GM19351 (cell line): Measurements from ENCODE around the gene C22orf15.
"Not testable (repeated sequence)": the region's sequence is repeated elsewhere in the genome, so short reads cannot be mapped to it uniquely, and the experiment has no call there.

ENCODE experiments used
- ATAC-seq: cut with Tn5 transposase; IDR thresholded peaks from one replicate; pipeline ENCODE4 v1.9.1; 2021; ENCODE audit warnings: mild to moderate bottlenecking, moderate library complexity; ENCODE audit not compliant: unreplicated experiment

The C22orf15 gene, protein sequence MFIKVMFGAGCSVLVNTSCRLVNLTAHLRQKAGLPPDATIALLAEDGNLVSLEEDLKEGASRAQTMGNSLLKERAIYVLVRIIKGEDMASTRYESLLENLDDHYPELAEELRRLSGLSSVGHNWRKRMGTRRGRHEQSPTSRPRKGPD

GRCh38 chr22:23762842-23763578, at the start of gene C22orf15:
C22orf15 (plus strand) TSS chr22:23762990; CDS start chr22:23763307, 317 bp downstream.
- no peak for ATAC-seq

DNA sequence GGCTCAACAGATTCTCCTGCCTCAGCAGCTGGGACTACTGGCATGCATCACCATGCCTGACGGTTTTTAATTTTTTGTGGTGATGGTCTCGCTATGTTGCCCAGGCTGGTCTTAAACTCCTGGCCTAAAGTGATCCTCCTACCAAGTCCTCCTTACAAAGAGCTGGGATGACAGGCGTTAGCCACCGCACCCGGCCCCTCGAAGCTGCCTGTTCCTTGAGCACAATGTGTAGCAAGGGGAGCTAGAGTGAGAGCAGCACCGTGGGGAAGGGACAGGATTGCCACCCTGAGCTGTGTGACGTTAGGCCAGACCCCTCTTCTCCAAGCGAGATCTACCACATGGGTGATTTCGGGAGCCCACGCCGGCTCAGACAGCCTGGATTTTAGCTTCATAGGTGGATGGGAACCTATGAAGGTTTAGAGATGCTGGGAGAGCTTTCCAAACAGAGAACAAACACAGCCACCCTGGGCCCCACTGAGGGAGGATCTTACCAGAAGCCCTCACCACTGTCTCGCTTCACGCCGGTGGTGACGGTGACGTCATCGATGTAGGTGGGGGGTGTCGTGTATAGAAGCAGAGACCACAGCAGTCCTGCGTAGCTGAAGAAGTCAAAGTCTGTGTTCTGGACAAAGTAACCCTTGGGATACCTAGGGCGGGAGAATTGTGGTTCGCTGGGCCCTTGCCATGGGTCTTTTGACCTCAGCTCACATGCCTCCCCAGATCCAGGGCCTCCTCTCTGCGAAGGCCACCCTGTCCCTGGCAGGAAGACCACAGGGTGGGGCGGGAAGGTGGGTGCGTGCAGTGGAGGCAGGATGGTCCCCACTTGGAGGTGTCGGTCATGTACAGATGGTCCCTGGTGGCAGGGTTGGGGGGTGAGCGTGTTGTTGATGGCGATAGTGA, 48.8 kb upstream of the C22orf15 start:
- no peak for ATAC-seq

DNA sequence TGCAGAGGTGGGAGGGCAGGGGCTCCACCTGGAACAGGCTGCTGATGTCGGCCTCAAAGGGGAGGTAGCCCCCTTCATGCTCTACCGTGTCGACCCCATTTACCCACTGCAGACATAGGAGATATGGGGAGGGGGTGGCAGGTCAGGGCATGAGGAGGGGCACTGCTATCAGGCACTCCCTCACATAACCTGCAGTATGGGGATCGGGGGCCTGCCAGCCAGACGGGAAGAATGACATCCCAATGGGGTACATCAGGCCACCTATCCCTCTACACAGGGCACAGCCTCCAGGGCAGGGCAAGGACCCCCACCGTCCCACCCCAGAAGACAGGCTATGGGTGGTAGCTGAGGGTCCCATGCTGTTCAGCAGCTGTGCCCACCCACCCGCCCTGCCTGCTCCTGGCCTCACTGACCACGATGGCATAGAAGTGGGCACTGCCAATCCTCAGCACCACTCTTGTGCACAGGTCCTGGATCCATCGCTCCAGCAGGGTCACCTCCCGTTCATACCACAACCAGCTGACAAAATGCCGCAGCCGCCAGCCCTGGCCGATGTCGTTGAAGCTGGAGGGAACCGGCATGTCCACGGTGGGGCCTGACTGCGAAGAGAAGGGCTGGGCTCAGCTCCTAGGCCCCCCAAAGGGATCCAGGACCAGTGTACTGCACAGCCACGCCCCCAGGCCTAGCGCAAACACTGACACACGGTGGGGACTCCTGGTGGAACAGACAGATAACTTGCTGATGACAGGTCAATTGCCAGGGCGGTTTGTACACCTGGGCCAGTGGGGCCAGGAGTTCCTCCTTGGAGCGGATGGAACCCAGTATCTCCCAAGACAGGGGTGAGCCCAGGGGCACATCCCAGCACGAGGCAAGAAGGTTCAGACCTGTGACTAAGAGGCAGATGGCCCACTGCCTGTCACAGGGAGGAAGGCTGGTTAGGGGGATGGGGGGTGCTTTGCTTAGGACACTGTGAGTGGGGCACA, 47.9 kb upstream of the C22orf15 start:
- ATAC-seq = no peak

DNA sequence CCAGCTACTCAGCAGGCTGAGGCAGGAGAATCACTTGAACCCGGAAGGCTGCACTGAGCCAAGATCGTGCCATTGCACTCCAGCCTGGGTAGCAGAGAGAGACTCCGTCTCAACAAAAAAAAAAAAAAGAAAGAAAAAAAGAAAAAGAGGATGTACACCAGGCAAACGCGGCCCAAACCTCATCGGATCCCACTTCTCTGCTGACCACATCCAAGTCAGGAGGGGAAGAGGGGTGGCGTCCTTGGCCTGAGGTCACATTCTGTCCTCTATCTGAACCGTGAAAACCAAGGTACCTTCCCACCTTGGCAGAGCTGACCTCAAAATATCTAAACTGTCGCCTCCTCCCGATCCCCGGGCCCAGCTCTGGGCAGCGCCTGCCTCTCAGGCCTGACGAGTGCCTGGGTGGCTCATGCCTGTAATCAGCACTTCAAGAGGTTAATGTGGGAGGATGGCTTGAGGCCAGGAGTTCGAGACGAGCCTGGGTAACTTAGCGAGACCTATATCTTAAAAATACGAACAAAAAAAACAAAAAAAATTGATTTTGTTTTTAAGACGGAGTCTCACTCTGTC, 46.9 kb upstream of the C22orf15 start:
- ATAC-seq = no peak

DNA sequence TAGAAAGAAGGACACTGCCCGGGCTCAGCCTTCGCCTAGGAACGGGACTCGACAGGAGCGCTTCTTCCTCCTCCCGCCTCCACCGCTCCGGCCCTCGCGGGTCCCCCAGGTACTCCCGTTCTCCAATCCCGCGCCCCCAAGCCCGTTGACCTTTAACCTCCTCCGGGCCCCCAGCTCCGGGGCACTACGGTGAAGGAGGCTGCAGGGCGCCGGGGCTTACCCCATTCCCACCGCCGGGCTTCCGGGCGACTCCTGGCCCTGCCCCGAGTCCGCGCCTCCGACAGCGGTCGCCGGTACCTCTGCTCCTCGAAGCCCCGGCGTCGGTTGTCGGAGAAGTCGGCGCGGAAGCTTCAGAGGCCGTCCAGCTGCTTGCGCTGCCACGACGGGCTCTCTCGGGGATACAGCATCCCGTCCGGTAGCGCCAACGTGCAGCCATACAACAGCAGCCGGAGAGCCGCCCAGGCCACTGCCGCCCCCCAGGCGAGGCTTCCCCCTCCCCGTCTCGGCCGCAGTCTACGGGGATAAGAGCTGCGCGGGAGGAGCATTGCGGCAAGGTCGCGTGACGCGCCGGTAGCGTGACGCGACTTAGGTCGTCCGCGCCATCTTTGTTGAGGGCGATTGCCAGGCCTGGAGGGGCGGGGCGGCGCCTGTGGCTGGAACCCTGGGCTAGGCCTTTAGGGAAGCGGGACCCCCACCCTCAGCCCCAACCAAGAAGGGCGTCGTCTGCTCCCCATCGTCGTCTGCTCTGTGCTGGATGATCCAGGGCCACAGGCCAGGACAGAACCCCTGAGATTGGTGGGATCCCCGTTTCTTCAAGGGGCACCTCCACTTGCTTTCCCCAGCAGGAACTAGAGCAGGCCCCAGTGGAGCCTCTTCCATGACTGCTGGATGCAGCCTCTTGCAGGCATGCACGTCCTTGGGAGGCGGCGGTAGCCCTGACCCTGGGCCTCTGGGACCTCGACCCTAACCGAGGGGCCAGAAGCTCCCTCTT, 45.7 kb upstream of the C22orf15 start:
- ATAC-seq = peak; percentile 73

- no peak for ATAC-seq
Measured at GRCh38 chr22:23718371-23719165, 44.2 kb upstream of the C22orf15 start.

- ATAC-seq = no peak
Measured at GRCh38 chr22:23720855-23721254, 41.9 kb upstream of the C22orf15 start.

DNA sequence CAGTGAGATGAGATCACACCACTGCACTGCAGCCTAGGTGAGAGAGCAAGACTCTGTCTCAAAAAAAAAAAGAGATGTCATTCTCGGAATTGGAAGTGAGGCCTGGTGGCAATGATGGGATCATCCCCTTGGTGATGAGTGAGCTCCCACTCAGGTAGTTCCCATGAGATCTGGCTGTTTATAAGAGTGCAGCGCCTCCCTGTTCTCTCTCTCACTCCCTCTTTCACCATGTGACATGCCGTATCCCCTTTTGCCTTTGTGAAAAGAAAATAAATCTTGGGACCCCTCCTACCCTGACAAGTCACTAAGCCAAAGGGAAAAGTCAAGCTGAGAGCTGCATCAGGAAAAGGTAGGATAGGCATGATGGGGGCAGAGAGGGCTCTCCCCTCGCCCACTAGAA, 40.6 kb upstream of the C22orf15 start:
- no peak for ATAC-seq

- ATAC-seq = no peak
Measured at GRCh38 chr22:23722724-23723123, 40.1 kb upstream of the C22orf15 start.

DNA sequence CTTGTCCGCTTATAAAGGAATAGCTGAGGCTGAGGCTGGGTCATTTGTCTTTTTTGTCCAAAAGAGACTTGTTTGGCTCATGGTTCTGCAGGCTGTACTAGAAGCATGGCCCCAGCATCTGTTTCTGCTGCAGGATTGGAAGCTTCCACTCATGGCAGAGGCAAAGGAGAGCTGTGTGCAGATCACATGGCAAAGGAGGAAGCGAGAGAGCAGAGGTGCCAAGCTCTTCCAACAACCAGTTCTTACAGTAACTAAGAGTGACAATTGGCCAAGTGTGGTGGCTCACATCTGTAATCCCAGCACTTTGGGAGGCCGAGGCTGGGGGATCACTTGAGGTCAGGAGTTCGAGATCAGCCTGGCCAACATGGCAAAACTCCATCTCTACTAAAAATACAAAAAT, 34.7 kb upstream of the C22orf15 start:
- not testable (repeated sequence) for ATAC-seq

- no peak for ATAC-seq
Measured at GRCh38 chr22:23737696-23738095, 25.1 kb upstream of the C22orf15 start.

DNA sequence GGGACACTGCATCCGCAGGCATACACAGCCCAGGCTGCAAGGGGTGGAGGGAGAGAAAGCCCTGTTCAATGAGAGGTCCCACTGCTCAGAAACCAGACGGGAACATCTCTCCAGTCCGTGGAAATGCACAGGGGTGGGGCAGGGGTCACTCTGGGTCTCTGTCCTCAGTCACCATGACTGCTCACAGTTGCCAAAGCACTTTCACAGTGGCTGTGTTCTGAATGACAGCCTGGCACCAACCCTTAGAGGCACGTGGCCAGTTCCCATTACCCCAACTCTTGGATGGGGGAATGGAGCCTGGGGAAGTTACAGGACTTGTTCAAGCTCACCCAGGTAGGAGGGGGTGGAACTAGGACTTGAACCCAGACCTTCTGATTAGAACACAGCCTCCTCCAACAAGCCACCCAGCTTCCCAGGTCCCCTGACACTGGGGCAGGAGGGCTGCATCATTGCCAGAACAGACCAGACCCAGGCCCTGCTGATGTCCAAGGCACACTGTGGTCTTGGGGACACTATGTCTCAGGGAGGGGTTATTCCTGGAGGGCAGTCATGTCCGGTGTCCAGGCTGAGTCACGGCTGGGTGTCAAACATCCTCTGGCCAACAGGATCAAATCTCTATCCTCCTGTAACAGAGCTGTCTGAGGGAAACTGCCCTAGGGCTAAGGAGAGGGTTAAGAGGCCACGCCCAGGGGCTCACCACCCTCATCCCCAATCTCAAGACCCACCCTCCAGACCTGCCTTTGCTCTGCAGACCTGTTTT, 20.1 kb upstream of the C22orf15 start:
- no peak for ATAC-seq

- ATAC-seq = no peak
Measured at GRCh38 chr22:23743303-23743705, 19.5 kb upstream of the C22orf15 start.

DNA sequence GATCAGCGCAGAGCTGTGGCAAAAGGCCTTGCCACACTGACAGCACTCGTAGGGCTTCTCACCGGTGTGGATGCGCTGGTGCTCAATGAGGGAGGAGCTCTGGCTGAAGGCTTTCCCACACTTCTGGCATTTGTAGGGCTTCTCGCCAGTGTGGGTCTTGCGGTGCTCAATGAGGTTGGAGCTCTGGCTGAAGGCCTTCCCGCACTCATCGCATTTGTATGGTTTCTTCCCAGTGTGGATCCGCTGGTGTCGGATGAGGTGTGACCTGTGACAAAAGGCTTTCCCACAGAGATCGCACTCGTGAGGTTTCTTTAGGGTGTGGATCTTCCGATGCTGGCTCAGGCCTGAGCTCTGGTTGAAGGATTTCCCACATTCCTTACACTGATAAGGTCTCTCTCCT, 18.8 kb upstream of the C22orf15 start:
- no peak for ATAC-seq

DNA sequence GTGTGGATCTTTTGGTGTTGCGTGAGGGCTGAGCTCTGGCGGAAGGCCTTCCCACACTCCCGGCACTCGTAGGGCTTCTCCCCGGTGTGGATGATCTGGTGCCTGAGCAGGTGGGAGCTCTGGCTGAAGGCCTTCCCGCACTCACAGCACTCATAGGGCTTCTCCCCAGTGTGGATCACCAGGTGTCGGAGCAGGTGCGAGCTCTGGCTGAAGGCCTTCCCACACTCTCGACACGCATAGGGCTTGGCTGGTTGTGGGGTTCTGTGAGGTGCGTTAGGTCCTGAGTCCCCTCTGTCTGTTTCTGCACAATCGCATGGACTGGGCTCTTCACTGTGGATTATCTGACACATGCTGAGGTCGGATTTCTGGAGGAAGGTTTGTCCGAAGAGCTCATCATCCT, 18.3 kb upstream of the C22orf15 start:
- ATAC-seq = no peak

- ATAC-seq = no peak
Measured at GRCh38 chr22:23745791-23746190, 17.0 kb upstream of the C22orf15 start.

DNA sequence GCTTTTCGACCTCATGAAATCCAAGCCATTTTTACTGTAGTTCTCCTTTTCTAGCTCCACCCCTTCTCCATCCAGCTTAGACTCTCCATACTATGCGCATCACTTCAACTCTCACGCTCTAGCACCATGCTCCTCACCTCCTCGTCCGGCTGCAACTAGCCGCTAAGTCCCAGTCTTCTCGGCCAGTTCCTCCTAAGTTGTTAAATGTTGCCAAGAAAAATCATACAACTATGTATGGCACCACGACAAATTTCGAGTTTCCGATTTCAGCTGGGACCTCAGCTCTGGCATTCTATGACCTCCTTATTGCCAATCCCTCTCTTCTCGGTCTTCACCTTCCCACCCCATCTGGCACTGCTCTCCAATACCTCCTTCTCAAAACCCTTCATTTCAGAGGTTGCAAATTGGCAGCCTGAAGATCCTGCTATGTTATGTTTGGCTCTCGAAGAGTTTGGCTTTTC, 12.9 kb upstream of the C22orf15 start:
- ATAC-seq = no peak
